H1 (cell line): Measurements from ENCODE around the gene DRD1. TPM values are rescaled to one million over a fixed set of nuclear protein-coding genes. Genes with fewer than 3 reads are reported as not detected.

Experiments
- CTCF ChIA-PET: fragments of 300-600 bp; sonication (Branson Sonifier 250); formaldehyde crosslinking; loops from one replicate; lab custom pipeline; 2021; ENCODE audit not compliant: partially characterized antibody; lab: Charles Lee
- POLR2A ChIA-PET: fragments of 300-600 bp; sonication (Branson Sonifier 250); formaldehyde crosslinking; loops from one replicate; lab custom pipeline; 2021; ENCODE audit warnings: inconsistent platforms; ENCODE audit not compliant: partially characterized antibody; lab: Charles Lee
- DNase-seq, 2 experiments: peaks; one replicate each; pipeline versions ENCODE4 v3.0.0 to v3.0.0-alpha.2; 2010 to 2022; ENCODE audit warnings: low spot score in 2 of 2, low read depth in 1 of 2, mixed read lengths in 1 of 2
- FAIRE-seq: peaks from 2 replicates; lab custom pipeline; 2011; peaks lifted over from hg19 to GRCh38; lab: Jason Lieb, UNC
- H2AFZ ChIP-seq: 2 replicates; pipeline ENCODE4 v1.8.1; 2012; ENCODE audit warnings: low read length, inconsistent platforms
- H2AK5ac ChIP-seq: 2 replicates; pipeline ENCODE4 v1.6.1; 2013; ENCODE audit warnings: low read depth, low read length
- H2BK120ac ChIP-seq: replicated peaks from 2 replicates; pipeline ENCODE3; 2013; ENCODE audit warnings: low read depth, low read length, inconsistent platforms
- H2BK12ac ChIP-seq: 2 replicates; pipeline ENCODE4 v1.6.1; 2013; ENCODE audit warnings: low read depth, low read length
- H2BK15ac ChIP-seq: 2 replicates; pipeline ENCODE4 v1.6.1; 2013; ENCODE audit warnings: low read length
- H2BK20ac ChIP-seq: 2 replicates; pipeline ENCODE4 v1.6.1; 2013; ENCODE audit warnings: low read length
- H2BK5ac ChIP-seq: 2 replicates; pipeline ENCODE4 v1.6.1; 2013; ENCODE audit warnings: low read depth, low read length
- H3K14ac ChIP-seq: 2 replicates; pipeline ENCODE4 v1.6.1; 2013; ENCODE audit warnings: inconsistent platforms; ENCODE audit not compliant: insufficient read length
- H3K18ac ChIP-seq: 2 replicates; pipeline ENCODE4 v1.6.1; 2013; ENCODE audit warnings: low read length; ENCODE audit errors: extremely low read depth
- H3K23ac ChIP-seq: 2 replicates; pipeline ENCODE4 v1.6.1; 2013; ENCODE audit warnings: inconsistent platforms; ENCODE audit not compliant: insufficient read length
- H3K23me2 ChIP-seq: 2 replicates; pipeline ENCODE4 v1.6.1; 2013; ENCODE audit warnings: low read depth, low read length
- H3K27ac ChIP-seq: 2 replicates; pipeline ENCODE4 v1.6.1; 2011; ENCODE audit warnings: low read depth, low read length, inconsistent platforms
- H3K27me3 ChIP-seq, 4 experiments: replicated peaks in 1 of 4; 1 replicate in 1 of 4; 2 replicates in 3 of 4; pipeline versions ENCODE4 v1.6.1 to v1.8.1; 2011 to 2013; ENCODE audit warnings: low read length in 3 of 4, mild to moderate bottlenecking in 3 of 4, inconsistent platforms in 2 of 4, mixed read lengths in 2 of 4, moderate library complexity in 1 of 4; ENCODE audit not compliant: control insufficient read depth in 3 of 4, insufficient read depth in 3 of 4; ENCODE audit errors: extremely low read depth in 1 of 4
- H3K36me3 ChIP-seq, 4 experiments: 2 replicates each; pipeline versions ENCODE4 v1.6.1 to v1.8.1; 2011 to 2013; ENCODE audit warnings: mild to moderate bottlenecking in 4 of 4, low read length in 3 of 4, moderate library complexity in 2 of 4, control low read depth in 1 of 4, inconsistent platforms in 1 of 4; ENCODE audit not compliant: insufficient read depth in 4 of 4, control insufficient read depth in 2 of 4
- H3K4ac ChIP-seq: replicated peaks from 2 replicates; pipeline ENCODE3; 2013; ENCODE audit warnings: low read length, low read depth, mixed read lengths, inconsistent platforms; ENCODE audit not compliant: insufficient read length
- H3K4me1 ChIP-seq, 4 experiments: replicated peaks in 1 of 4; 1 replicate in 1 of 4; 2 replicates in 3 of 4; pipeline versions ENCODE4 v1.6.1 to v1.8.1; 2011 to 2013; ENCODE audit warnings: low read length in 3 of 4, inconsistent platforms in 2 of 4, mixed read lengths in 1 of 4; ENCODE audit not compliant: insufficient read depth in 4 of 4, control insufficient read depth in 3 of 4
- H3K4me2 ChIP-seq, 2 experiments: 2 replicates each; pipeline versions ENCODE4 v1.6.1 to v1.8.1; 2011 to 2013; ENCODE audit warnings: low read depth in 2 of 2, low read length in 2 of 2, control low read depth in 1 of 2, inconsistent platforms in 1 of 2, mild to moderate bottlenecking in 1 of 2; ENCODE audit not compliant: insufficient read depth in 1 of 2
- H3K4me3 ChIP-seq, 4 experiments: fragments of 200-600, 300-600 bp in 1 of 4; sonication (generic), shearing (Covaris generic), sonication (Bioruptor Twin) in 1 of 4; 2 replicates each; pipeline versions ENCODE4 v1.5.1 to v1.8.1; 2011 to 2016; ENCODE audit warnings: low read length in 4 of 4, low read depth in 3 of 4, control low read depth in 2 of 4, inconsistent platforms in 2 of 4, mild to moderate bottlenecking in 2 of 4, mixed read lengths in 1 of 4, moderate library complexity in 1 of 4; ENCODE audit not compliant: insufficient read depth in 2 of 4; ENCODE audit errors: extremely low read depth in 1 of 4
- H3K56ac ChIP-seq: replicated peaks from 2 replicates; pipeline ENCODE3; 2013; ENCODE audit warnings: low read depth, mild to moderate bottlenecking, mixed read lengths, low read length, inconsistent platforms; ENCODE audit not compliant: insufficient read length
- H3K79me1 ChIP-seq: 2 replicates; pipeline ENCODE4 v1.6.1; 2013; ENCODE audit warnings: low read depth, low read length, control low read depth
- H3K79me2 ChIP-seq, 2 experiments: 2 replicates each; pipeline versions ENCODE4 v1.6.1 to v1.8.1; 2012 to 2013; ENCODE audit warnings: low read length in 2 of 2, mild to moderate bottlenecking in 2 of 2, inconsistent platforms in 1 of 2; ENCODE audit not compliant: insufficient read depth in 2 of 2, control insufficient read depth in 1 of 2
- H3K9ac ChIP-seq, 4 experiments: replicated peaks in 1 of 4; 1 replicate in 1 of 4; 2 replicates in 3 of 4; pipeline versions ENCODE4 v1.6.1 to v1.8.1; 2011 to 2013; ENCODE audit warnings: low read depth in 3 of 4, low read length in 3 of 4, control low read depth in 2 of 4, mild to moderate bottlenecking in 2 of 4, moderate library complexity in 2 of 4, inconsistent platforms in 1 of 4; ENCODE audit errors: extremely low read depth in 1 of 4
- H3K9me3 ChIP-seq, 2 experiments: 2 replicates each; pipeline versions ENCODE4 v1.6.1 to v1.8.1; 2012 to 2013; ENCODE audit warnings: mild to moderate bottlenecking in 2 of 2, moderate library complexity in 2 of 2, control low read depth in 1 of 2, inconsistent platforms in 1 of 2, low read depth in 1 of 2, low read length in 1 of 2, mixed read lengths in 1 of 2; ENCODE audit not compliant: insufficient read depth in 2 of 2
- H4K20me1 ChIP-seq, 2 experiments: replicated peaks in 1 of 2; 2 replicates each; pipeline versions ENCODE3 to v1.8.1; 2011 to 2013; ENCODE audit warnings: inconsistent platforms in 2 of 2, low read length in 2 of 2, mild to moderate bottlenecking in 1 of 2; ENCODE audit not compliant: insufficient read depth in 2 of 2, control insufficient read depth in 1 of 2
- H4K5ac ChIP-seq: 2 replicates; pipeline ENCODE4 v1.6.1; 2013; ENCODE audit warnings: low read length, low read depth, mixed read lengths, inconsistent platforms; ENCODE audit not compliant: insufficient read length
- H4K8ac ChIP-seq: 2 replicates; pipeline ENCODE4 v1.8.0; 2013; ENCODE audit warnings: mild to moderate bottlenecking, moderate library complexity, low read length, inconsistent platforms; ENCODE audit not compliant: insufficient read depth; ENCODE audit errors: extremely low read depth
- H4K91ac ChIP-seq: replicated peaks from 2 replicates; pipeline ENCODE3; 2013; ENCODE audit warnings: low read length, mixed read lengths, inconsistent platforms; ENCODE audit not compliant: insufficient read length
- NRF1 ChIP-seq: IDR thresholded peaks from 2 replicates; pipeline ENCODE4 v1.6.1; 2011; ENCODE audit warnings: mild to moderate bottlenecking, low read depth, low read length, improper control_type of control experiment
- RAD21 ChIP-seq, 2 experiments: IDR thresholded peaks in 1 of 2; conservative IDR thresholded peaks in 1 of 2; 2 replicates each; pipeline ENCODE4 v1.6.1; 2011; ENCODE audit warnings: low read depth in 2 of 2, low read length in 2 of 2, improper control_type of control experiment in 1 of 2, inconsistent platforms in 1 of 2, mild to moderate bottlenecking in 1 of 2, moderate library complexity in 1 of 2
- SIN3A ChIP-seq, 2 experiments: IDR thresholded peaks in 1 of 2; conservative IDR thresholded peaks in 1 of 2; 2 replicates each; pipeline ENCODE4 v1.6.1; 2011 to 2012; ENCODE audit warnings: low read length in 2 of 2, improper control_type of control experiment in 1 of 2, low read depth in 1 of 2, mild to moderate bottlenecking in 1 of 2
- WGBS, 2 experiments: shearing (Covaris generic) in 1 of 2; methylation state at CpG; one replicate each; pipeline versions ENCODE4 v1.1.6 to v1.1.7; 2013 to 2015; ENCODE audit warnings: low lambda C conversion rate in 2 of 2, mixed read lengths in 2 of 2, inconsistent platforms in 1 of 2, low coverage in 1 of 2, missing lambda C conversion rate in 1 of 2; ENCODE audit not compliant: insufficient replicate concordance in 2 of 2, insufficient coverage in 1 of 2, insufficient read length in 1 of 2; ENCODE audit errors: extremely low coverage in 1 of 2, missing lambda C conversion rate in 1 of 2; 5-methylcytosine and 5-hydroxymethylcytosine counted together
- polyA plus RNA-seq, 7 experiments: library from polyadenylated mRNA; depleted of rRNA in 3 of 7; stranded (reverse) in 5 of 7; unstranded in 2 of 7; fragments of >200 nt in 5 of 7; fragments of 200-250 nt in 2 of 7; gene quantifications; 1 replicate in 5 of 7; 2 replicates in 1 of 7; 4 replicates in 1 of 7; pipeline versions ENCODE4 v1.2.1 to v1.2.3, GENCODE V29; 2011 to 2013; ENCODE audit warnings: missing spikeins in 2 of 7, mixed read lengths in 2 of 7
- total RNA-seq: library from RNA; stranded (reverse); fragmentation: NEBNext Ultra II Directional; extraction: Animal tissue kit (Norgen Biotek cat#: 25700); gene quantifications from 2 replicates; pipeline ENCODE4 v1.2.1, GENCODE V29; 2021
- TF ChIP-seq, protein P1 (sequence below): IDR thresholded peaks from 2 replicates; pipeline ENCODE4 v1.6.1; 2012; ENCODE audit warnings: inconsistent platforms

DRD1 gene
- total and polyA plus RNA-seq, 2 of the 8 experiments (the other 6 are each of a cell fraction or from before 2014, with no cell fraction given) = 0.03 to 0.19 TPM

DNA sequence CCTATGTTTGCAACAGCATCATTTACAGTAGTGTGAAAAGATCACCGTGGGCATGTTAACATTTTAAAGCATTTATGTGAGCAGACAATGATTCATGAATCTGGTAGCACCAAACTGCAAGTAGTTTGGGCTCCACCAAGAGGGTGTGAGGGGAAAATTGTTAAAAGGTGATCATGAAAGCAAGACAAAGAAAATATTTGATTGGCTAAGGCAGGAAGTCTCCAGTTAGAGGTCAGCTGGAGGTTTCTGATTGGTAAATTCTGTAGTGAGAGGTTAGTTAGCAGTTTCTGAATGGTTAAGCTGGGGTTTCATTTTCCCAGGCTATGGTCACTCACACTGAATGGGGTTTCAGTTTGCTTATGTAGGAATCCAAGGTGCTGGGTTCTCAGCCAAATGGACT, 13.5 kb upstream of the DRD1 start:
- H2BK12ac ChIP-seq = no peak overlapping the region
- WGBS, 2 experiments = 95% methylated on average over 1 of the region's 1 CpG; no CpG with 5 or more reads in 1 of the 2 experiments
- no peak overlapping the region for H3K4ac ChIP-seq
- CTCF ChIA-PET = interaction anchor here (0.6 to 2.0 kb wide), 5 partner anchors 8 to 396 kb away, joined by 3 to 15 read pairs (median 3); no protein-coding TSS in a partner anchor
- H3K79me1 ChIP-seq = no peaks in the 10 kb centered on the region
- no peak overlapping the region for H2BK5ac ChIP-seq
- H4K91ac ChIP-seq = no peak overlapping the region
- no peak overlapping the region for H3K18ac ChIP-seq
- H3K23me2 ChIP-seq = no peaks in the 10 kb centered on the region
- no peaks in the 10 kb centered on the region for H3K36me3 ChIP-seq
- no peak overlapping the region for H3K4me3 ChIP-seq
- H3K79me2 ChIP-seq = no peaks in the 10 kb centered on the region
- POLR2A ChIA-PET = no interaction called here
- H4K5ac ChIP-seq = no peak overlapping the region
- H2BK120ac ChIP-seq = no peak overlapping the region
- no peaks in the 10 kb centered on the region for H3K4me1 ChIP-seq
- H2BK15ac ChIP-seq = no peak overlapping the region
- no peaks in the 10 kb centered on the region for H3K9me3 ChIP-seq
- H3K27me3 ChIP-seq = no peaks in the 10 kb centered on the region
- no peak overlapping the region for H3K9ac ChIP-seq
- no peak overlapping the region for H3K4me2 ChIP-seq
- TF ChIP-seq SIN3A (conservative IDR thresholded peaks at IDR 0.05 in 1 of 2, IDR thresholded peaks at IDR 0.05 in 1 of 2; ENCODE audit: low read depth in 1 of 2, low read length in 2 of 2) = no peak
- TF ChIP-seq, protein P1, sequence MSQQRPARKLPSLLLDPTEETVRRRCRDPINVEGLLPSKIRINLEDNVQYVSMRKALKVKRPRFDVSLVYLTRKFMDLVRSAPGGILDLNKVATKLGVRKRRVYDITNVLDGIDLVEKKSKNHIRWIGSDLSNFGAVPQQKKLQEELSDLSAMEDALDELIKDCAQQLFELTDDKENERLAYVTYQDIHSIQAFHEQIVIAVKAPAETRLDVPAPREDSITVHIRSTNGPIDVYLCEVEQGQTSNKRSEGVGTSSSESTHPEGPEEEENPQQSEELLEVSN = no peak
- TF ChIP-seq NRF1 = no peak
- peak; percentile 34 to 38; a peak in 3 of 4 replicates for TF ChIP-seq RAD21 (IDR thresholded peaks at IDR 0.05 in 1 of 2, conservative IDR thresholded peaks at IDR 0.05 in 1 of 2; ENCODE audit: low read depth in 2 of 2, low read length in 2 of 2)
- peak; percentile 55 for FAIRE-seq
- DNase-seq = no peak
- H4K8ac ChIP-seq = no peak overlapping the region
- H3K56ac ChIP-seq = no peak overlapping the region
- H4K20me1 ChIP-seq = no peaks in the 10 kb centered on the region
- H3K14ac ChIP-seq = no peak overlapping the region
- H3K27ac ChIP-seq = no peak overlapping the region
- H3K23ac ChIP-seq = no peak overlapping the region
- no peak overlapping the region for H2AK5ac ChIP-seq
- H2AFZ ChIP-seq = no peak overlapping the region
- H2BK20ac ChIP-seq = no peak overlapping the region
